Measurements from ENCODE around the gene BMP4. TPM values are rescaled to one million over a fixed set of nuclear protein-coding genes. Genes with fewer than 3 reads are reported as not detected.
A peak's percentile ranks its signal among the peaks of the same experiment; 100 is the strongest.

BMP4 gene
- total RNA-seq, 1 experiment from 2014 or later, result 12.2 TPM

- H3K27me3 ChIP-seq (ENCODE audit: insufficient read depth, low read length), result peaks cover 22% of the 10 kb centered on the region
- H4K5ac ChIP-seq (ENCODE audit: insufficient read length, low read depth, low read length), result no peak overlapping the region
- peaks cover 34 to 35% of the 10 kb centered on the region in 2 experiments for H3K4me1 Mint-ChIP-seq
- H4K20me1 ChIP-seq (ENCODE audit: control insufficient read depth, insufficient read depth, insufficient read length), result no peaks in the 10 kb centered on the region
- no peak for TF ChIP-seq CTCF (conservative IDR thresholded peaks at IDR 0.05)
- no peaks in the 10 kb centered on the region for H3K79me1 ChIP-seq (ENCODE audit: insufficient read depth, low read depth, low read length, poor library complexity, severe bottlenecking)
- H3K4me1 ChIP-seq (ENCODE audit: insufficient read depth, low read length), result peaks cover 3% of the 10 kb centered on the region; the same call in 1 of the 2 replicates
- H3K4me2 ChIP-seq (ENCODE audit: insufficient read depth, insufficient read length, low read length), result peak overlapping the region; percentile 64
- no peak overlapping the region for H2BK12ac ChIP-seq (ENCODE audit: insufficient read length, low read depth, low read length)
- H2BK120ac ChIP-seq (ENCODE audit: low read depth, low read length, poor library complexity, severe bottlenecking), result no peak overlapping the region
- no peak overlapping the region for H3K27ac ChIP-seq (ENCODE audit: insufficient read length, low read depth, low read length)
- H3K27ac Mint-ChIP-seq, result no peak overlapping the region
- H3K36me3 Mint-ChIP-seq (ENCODE audit: insufficient read depth in 1 of 3, low read depth in 3 of 3), result peaks cover 0 to 10% (median 2%) of the 10 kb centered on the region in 3 experiments; a peak in 3 of 7 replicates
- no peaks in the 10 kb centered on the region for H3K79me2 ChIP-seq (ENCODE audit: insufficient read depth, low read length)
- H2AK5ac ChIP-seq (ENCODE audit: insufficient read length, low read length), result no peak overlapping the region
- H3K18ac ChIP-seq (ENCODE audit: insufficient read length, low read depth, low read length), result no peak overlapping the region
- no peaks in the 10 kb centered on the region for H3K9me3 ChIP-seq (ENCODE audit: control insufficient read depth, low read depth, low read length)
- peaks cover 76% of the 10 kb centered on the region for H3K27me3 Mint-ChIP-seq (ENCODE audit: low read depth)
- H3T11ph ChIP-seq (ENCODE audit: low read length), result no peak overlapping the region
- H3K9me3 Mint-ChIP-seq, result peaks cover 0 to 13% of the 10 kb centered on the region in 2 experiments; a peak in 2 of 5 replicates
- H3K9ac ChIP-seq (ENCODE audit: extremely low read depth, insufficient read length, low read length), result no peak overlapping the region
- H2AFZ ChIP-seq (ENCODE audit: low read length), result no peak overlapping the region
- no peak overlapping the region for H4K91ac ChIP-seq (ENCODE audit: insufficient read length, low read depth, low read length)
- no peak overlapping the region for H3K4ac ChIP-seq (ENCODE audit: low read depth, low read length)
- H3K23me2 ChIP-seq (ENCODE audit: insufficient read length, low read depth, low read length, poor library complexity, severe bottlenecking), result peaks cover 11% of the 10 kb centered on the region
- H3K56ac ChIP-seq (ENCODE audit: insufficient read length, low read depth, low read length), result no peak overlapping the region
- no peak overlapping the region for H2BK15ac ChIP-seq (ENCODE audit: low read depth, low read length)
- H2BK5ac ChIP-seq (ENCODE audit: insufficient read length, low read length), result no peak overlapping the region
- no peak overlapping the region for H4K8ac ChIP-seq (replicated peaks; ENCODE audit: insufficient read length, low read depth, low read length)
- DNase-seq, result no peak
- no peak overlapping the region for H2BK20ac ChIP-seq (ENCODE audit: low read depth, low read length, poor library complexity, severe bottlenecking)
- H3K4me3 Mint-ChIP-seq, result peak overlapping the region; percentile 62 to 82
- peak overlapping the region; percentile 27; the same call in 1 of the 2 replicates for H3K14ac ChIP-seq (ENCODE audit: insufficient read depth, low read length)
- no peak overlapping the region for H3K23ac ChIP-seq (ENCODE audit: insufficient read length, low read depth, low read length)
- no CpG with 5 or more reads among the region's 6 CpGs for WGBS (ENCODE audit: extremely low coverage, insufficient read length, low lambda C conversion rate)
These were observed 6.3 kb upstream of the BMP4 start for GRCh38 chr14:53962953-53963319.

Measured in H9 (cell line).